ENCODE results near the gene PLA2R1. TPM values are rescaled to one million over a fixed set of nuclear protein-coding genes. Genes with fewer than 3 reads are reported as not detected.

The PLA2R1 gene
- total RNA-seq, 3 donors from 2014 or later (not counting 1 experiment from before 2014, with no cell fraction given) = not detected

GRCh38 chr2:159894145-159894838, 168.1 kb downstream of the PLA2R1 start:
- Mint-ChIP-seq H3K27me3 (ENCODE audit: low read depth in 2 of 2) (no peaks in the 10 kb centered on the region), H3K9me3 (no peaks in the 10 kb centered on the region), H3K27ac (no peak overlapping the region), H3K4me3 (no peak overlapping the region), H3K36me3 (peaks cover 15% of the 10 kb centered on the region), H3K4me1 (peaks cover 15 to 22% of the 10 kb centered on the region in 2 donors)
- no peak overlapping the region for H3K4me3 ChIP-seq (ENCODE audit: low read length)
- no peak overlapping the region for H3K27ac ChIP-seq (ENCODE audit: low read length)
- H3K36me3 ChIP-seq (ENCODE audit: control insufficient read depth, insufficient read depth, low read length) = peaks cover 27% of the 10 kb centered on the region
- DNase-seq = no peak
- TF ChIP-seq CTCF (IDR thresholded peaks at IDR 0.05) = no peak
- no peaks in the 10 kb centered on the region for H3K9me3 ChIP-seq (ENCODE audit: control insufficient read depth, insufficient read depth, low read length)
- no peak for ATAC-seq
- no peaks in the 10 kb centered on the region for H3K4me1 ChIP-seq (ENCODE audit: control insufficient read depth, insufficient read depth, low read length)
- intact Hi-C loops (cut with micrococcal nuclease) = no loop called here
- 90% methylated on average over 8 of the region's 8 CpGs for WGBS (ENCODE audit: insufficient coverage)
- no peaks in the 10 kb centered on the region for H3K27me3 ChIP-seq (ENCODE audit: control insufficient read depth, insufficient read depth, low read length)

GRCh38 chr2:159892990-159893810, 169.2 kb downstream of the PLA2R1 start:
- ATAC-seq (no peak), DNase-seq (no peak)
- Histone ChIP-seq H3K27me3 (ENCODE audit: control insufficient read depth, insufficient read depth, low read length) (no peaks in the 10 kb centered on the region), H3K4me1 (ENCODE audit: control insufficient read depth, insufficient read depth, low read length) (no peaks in the 10 kb centered on the region), H3K9me3 (ENCODE audit: control insufficient read depth, insufficient read depth, low read length) (no peaks in the 10 kb centered on the region), H3K36me3 (ENCODE audit: control insufficient read depth, insufficient read depth, low read length) (peaks cover 28% of the 10 kb centered on the region), H3K4me3 (ENCODE audit: low read length) (no peak overlapping the region), H3K27ac (ENCODE audit: low read length) (no peak overlapping the region)
- Mint-ChIP-seq H3K9me3 (no peaks in the 10 kb centered on the region), H3K27me3 (ENCODE audit: low read depth in 2 of 2) (no peaks in the 10 kb centered on the region), H3K36me3 (peaks cover 15% of the 10 kb centered on the region), H3K4me3 (no peak overlapping the region), H3K27ac (no peak overlapping the region), H3K4me1 (peaks cover 13 to 22% of the 10 kb centered on the region in 2 donors)
- 92% methylated on average over 7 of the region's 8 CpGs for WGBS (ENCODE audit: insufficient coverage)
- intact Hi-C loops (cut with micrococcal nuclease) = no loop called here
- no peak for TF ChIP-seq CTCF (IDR thresholded peaks at IDR 0.05)

GRCh38 chr2:159891917-159892730, 170.3 kb downstream of the PLA2R1 start:
- Histone ChIP-seq H3K4me3 (ENCODE audit: low read length) (no peak overlapping the region), H3K4me1 (ENCODE audit: control insufficient read depth, insufficient read depth, low read length) (no peaks in the 10 kb centered on the region), H3K9me3 (ENCODE audit: control insufficient read depth, insufficient read depth, low read length) (no peaks in the 10 kb centered on the region), H3K27me3 (ENCODE audit: control insufficient read depth, insufficient read depth, low read length) (no peaks in the 10 kb centered on the region), H3K27ac (ENCODE audit: low read length) (no peak overlapping the region), H3K36me3 (ENCODE audit: control insufficient read depth, insufficient read depth, low read length) (peaks cover 36% of the 10 kb centered on the region)
- Mint-ChIP-seq H3K36me3 (peaks cover 15% of the 10 kb centered on the region), H3K9me3 (no peaks in the 10 kb centered on the region), H3K27me3 (ENCODE audit: low read depth in 2 of 2) (no peaks in the 10 kb centered on the region), H3K4me1 (peaks cover 10 to 19% of the 10 kb centered on the region in 2 donors), H3K4me3 (no peak overlapping the region), H3K27ac (no peak overlapping the region)
- no peak for TF ChIP-seq CTCF (IDR thresholded peaks at IDR 0.05)
- 80% methylated on average over 1 of the region's 2 CpGs for WGBS (ENCODE audit: insufficient coverage)
- ATAC-seq (no peak), DNase-seq (no peak)
- intact Hi-C loops (cut with micrococcal nuclease) = no loop called here
